Astrocyte of the cerebellum (primary cell): ENCODE measurements around the gene EFNA2.
"Not testable (repeated sequence)": the region's sequence is repeated elsewhere in the genome, so short reads cannot be mapped to it uniquely, and the experiment has no call there.

Experiments
- DNase-seq: peaks from one replicate; pipeline ENCODE4 v3.0.0-alpha.2; 2011; ENCODE audit warnings: low read depth
- H3K4me3 ChIP-seq: 2 replicates; pipeline ENCODE4 v1.5.1; 2011; ENCODE audit warnings: mild to moderate bottlenecking, low read depth, low read length, moderate library complexity
- CTCF ChIP-seq: IDR thresholded peaks from 2 replicates; pipeline ENCODE4 v1.5.1; 2012; ENCODE audit warnings: low read length, low read depth, moderate library complexity, mild to moderate bottlenecking; ENCODE audit errors: missing control alignments
- in situ Hi-C: cut with HindIII; loops from 2 replicates; pipeline ENCODE4 v1.10.0; 2017; ENCODE audit warnings: low sequenced_read_pairs

The EFNA2 gene

GRCh38 chr19:1302533-1303239, 17.0 kb downstream of the EFNA2 start:
- H3K4me3 ChIP-seq = no peak overlapping the region
- in situ Hi-C loops = no loop called here
- TF ChIP-seq CTCF = no peak
- DNase-seq = no peak

GRCh38 chr19:1304197-1304924, 18.7 kb downstream of the EFNA2 start:
- in situ Hi-C loops = no loop called here
- no peak for TF ChIP-seq CTCF
- H3K4me3 ChIP-seq = no peak overlapping the region
- DNase-seq = no peak

DNA sequence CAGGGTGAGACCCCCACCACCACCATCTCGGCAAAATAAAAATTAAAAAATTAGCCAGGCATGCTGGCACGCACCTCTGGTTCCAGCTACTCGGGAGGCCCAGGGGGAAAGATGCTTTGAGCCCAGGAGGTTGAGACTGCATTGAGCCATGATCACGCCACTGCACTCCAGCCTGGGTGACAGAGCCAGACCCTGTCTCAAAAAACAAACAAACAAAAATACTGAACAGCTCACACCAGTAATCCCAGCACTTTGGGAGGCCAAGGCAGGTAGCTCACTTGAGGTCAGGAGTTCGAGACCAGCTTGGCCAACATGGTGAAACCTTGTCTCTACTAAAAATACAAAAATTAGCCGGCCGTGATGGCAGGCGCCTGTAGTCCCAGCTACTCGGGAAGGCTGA, 19.7 kb downstream of the EFNA2 start:
- H3K4me3 ChIP-seq, in situ Hi-C loops, DNase-seq: not testable (repeated sequence)

DNA sequence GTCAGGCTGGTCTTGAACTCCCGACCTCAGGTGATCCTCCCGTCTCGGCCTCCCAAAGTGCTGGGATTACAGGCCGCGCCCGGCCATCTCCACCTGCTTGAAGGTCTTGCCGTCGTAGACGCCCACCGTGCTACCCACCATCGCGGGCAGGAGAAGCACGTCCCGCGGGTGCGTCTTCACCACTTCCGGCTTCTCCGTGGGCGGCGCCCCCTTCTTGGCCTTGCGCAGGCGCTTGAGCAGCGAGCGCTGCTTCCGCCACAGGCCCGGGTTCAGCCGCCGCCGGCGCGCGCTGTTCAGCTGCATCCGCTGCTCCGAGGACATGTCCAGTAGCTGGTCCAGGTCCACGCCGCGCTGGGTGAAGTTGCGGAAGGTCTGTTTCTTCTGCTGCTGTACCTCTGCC, 21.6 kb downstream of the EFNA2 start:
- no peak overlapping the region for H3K4me3 ChIP-seq
- DNase-seq = no peak
- TF ChIP-seq CTCF = no peak
- in situ Hi-C loops = no loop called here

DNA sequence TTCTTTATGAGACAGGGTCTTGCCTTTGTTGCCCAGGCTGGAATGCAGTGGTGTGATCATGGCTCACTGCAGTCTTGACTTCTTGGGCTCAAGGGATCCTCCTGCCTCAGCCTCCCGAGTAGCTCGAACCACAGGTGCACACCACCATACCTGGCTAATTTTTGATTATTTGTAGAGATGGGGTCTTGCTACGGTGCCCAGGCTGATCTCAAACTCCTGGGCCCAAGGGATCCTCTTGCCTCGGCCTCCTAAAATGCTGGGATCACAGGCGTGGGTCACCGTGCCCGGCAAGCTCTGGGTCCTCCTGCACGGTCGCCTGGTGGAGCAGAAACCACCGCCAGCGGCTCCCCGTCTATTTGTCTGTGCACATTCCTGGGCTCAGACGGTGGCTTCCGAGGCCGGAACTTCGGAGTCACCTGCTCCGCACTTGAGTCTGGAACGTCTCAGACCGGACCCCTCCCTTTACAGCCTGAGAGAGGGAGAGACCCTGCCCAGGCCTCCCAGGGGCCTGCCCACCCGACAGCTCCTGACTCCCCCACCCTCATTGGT, 22.2 kb downstream of the EFNA2 start:
- in situ Hi-C loops = no loop called here
- no peak for TF ChIP-seq CTCF
- H3K4me3 ChIP-seq = no peak overlapping the region
- DNase-seq = no peak

DNA sequence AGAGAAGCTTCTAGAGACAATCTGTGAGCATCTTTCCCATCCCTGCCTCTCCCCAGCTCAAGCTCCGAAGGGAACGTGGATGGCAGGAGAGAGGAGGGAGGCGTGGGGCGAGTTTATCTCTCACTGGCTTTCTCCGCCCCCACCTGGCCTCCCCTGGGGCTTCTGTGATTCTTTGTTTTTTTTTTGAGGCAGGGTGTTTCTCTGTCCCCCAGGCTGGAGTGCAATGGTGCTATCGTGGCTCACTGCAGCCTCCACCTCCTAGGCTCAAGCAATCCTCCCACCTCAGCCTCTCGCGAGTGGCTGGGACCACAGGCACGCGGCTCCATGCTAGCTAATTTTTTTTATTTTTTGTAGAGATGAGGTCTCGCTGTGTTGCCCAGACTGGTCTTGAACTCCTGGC, 23.0 kb downstream of the EFNA2 start:
- in situ Hi-C loops = no loop called here
- no peak for DNase-seq
- no peak for TF ChIP-seq CTCF
- H3K4me3 ChIP-seq = no peak overlapping the region
